Activated CD8-positive, alpha-beta T cell treated with anti-CD3 and anti-CD28 coated beads, Interleukin-2, amount 10 ng/mL, durations not matched to agents 7 days and 5 days (primary cell): Measurements from ENCODE around the gene ADAMTS17. TPM values are rescaled to one million over a fixed set of nuclear protein-coding genes. Genes with fewer than 3 reads are reported as not detected.
"Not testable (repeated sequence)": the region's sequence is repeated elsewhere in the genome, so short reads cannot be mapped to it uniquely, and the experiment has no call there.

Experiments used
- ATAC-seq: fragments of 150-1000 bp; cut with Tn5 transposase; one replicate; pipeline ENCODE4 v1.10.0; 2021; ENCODE audit warnings: moderate library complexity
- CTCF ChIA-PET: fragments of 350-600 bp; sonication (Branson Sonifier 250); formaldehyde crosslinking; loops from one replicate; lab custom pipeline; 2021; ENCODE audit warnings: antibody characterized with exemption; lab: Charles Lee
- POLR2A ChIA-PET: fragments of 350-600 bp; sonication (Branson Sonifier 250); formaldehyde crosslinking; loops from one replicate; lab custom pipeline; 2021; ENCODE audit warnings: antibody characterized with exemption; lab: Charles Lee
- DNase-seq: peaks from one replicate; pipeline ENCODE4 v3.0.0-alpha.2; 2020
- H3K27ac Mint-ChIP-seq: one replicate; pipeline ENCODE4 v1.8.0; 2021; ENCODE audit warnings: mild to moderate bottlenecking, mixed read lengths
- H3K27me3 Mint-ChIP-seq: one replicate; pipeline ENCODE4 v1.8.0; 2021; ENCODE audit warnings: low read depth, mixed read lengths
- H3K36me3 Mint-ChIP-seq: one replicate; pipeline ENCODE4 v1.8.0; 2021; ENCODE audit warnings: low read depth, mixed read lengths
- H3K4me1 Mint-ChIP-seq: one replicate; pipeline ENCODE4 v1.8.0; 2021; ENCODE audit warnings: low read depth, mixed read lengths
- H3K4me3 Mint-ChIP-seq: one replicate; pipeline ENCODE4 v1.8.0; 2021; ENCODE audit warnings: mild to moderate bottlenecking, mixed read lengths
- H3K9me3 Mint-ChIP-seq: one replicate; pipeline ENCODE4 v1.8.0; 2022; ENCODE audit warnings: mixed read lengths; ENCODE audit not compliant: insufficient read depth
- total RNA-seq, 2 experiments: library from RNA; stranded (reverse); gene quantifications; one replicate each; pipeline ENCODE4 v1.2.3, GENCODE V29; 2021

Gene ADAMTS17
- total RNA-seq, 2 experiments from 2014 or later: 5.1 to 6.0 TPM

DNA sequence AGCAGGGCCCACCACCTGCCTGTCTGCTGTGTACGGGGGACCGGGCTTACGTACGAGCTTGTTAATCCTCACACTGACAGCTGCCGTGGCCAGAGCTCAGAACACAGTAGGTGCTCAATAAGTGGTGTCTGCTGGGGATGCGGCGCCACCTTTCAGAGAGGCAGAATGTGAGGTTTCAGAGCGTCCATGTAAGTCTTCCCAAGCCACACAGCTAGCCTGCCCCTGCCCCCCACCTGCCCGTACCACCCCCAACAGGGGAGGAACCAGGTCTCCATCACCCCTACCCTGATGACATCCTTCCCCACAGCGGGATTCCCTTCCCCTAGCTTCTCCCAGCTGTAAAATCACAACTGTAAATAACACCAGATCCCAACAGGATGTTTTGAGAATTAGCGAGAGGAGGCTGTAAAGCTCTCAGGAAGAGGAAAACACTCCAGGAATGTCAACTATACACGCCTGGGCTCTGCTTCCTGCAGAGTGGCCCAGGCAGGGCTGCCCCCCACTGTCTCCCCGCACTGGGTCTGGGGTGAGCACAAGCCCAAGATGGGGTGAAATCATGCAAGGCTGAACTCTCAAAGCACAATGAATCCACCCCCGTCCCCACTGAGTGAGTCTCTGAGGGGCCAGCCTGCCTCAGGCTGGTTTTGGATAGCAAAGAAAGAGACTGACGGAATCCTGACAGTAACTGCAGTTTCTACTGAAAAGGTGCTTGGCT lies 358.4 kb downstream of the ADAMTS17 start:
- Mint-ChIP-seq H3K36me3 (no peaks in the 10 kb centered on the region), H3K4me1 (no peaks in the 10 kb centered on the region), H3K27ac (no peak overlapping the region), H3K27me3 (no peaks in the 10 kb centered on the region), H3K9me3 (no peaks in the 10 kb centered on the region), H3K4me3 (no peak overlapping the region)
- CTCF ChIA-PET: interaction anchor here (1.1 kb wide), 1 partner anchor 355 kb away, joined by 3 read pairs; no protein-coding TSS in a partner anchor
- POLR2A ChIA-PET: no interaction called here
- ATAC-seq (no peak), DNase-seq (no peak)

DNA sequence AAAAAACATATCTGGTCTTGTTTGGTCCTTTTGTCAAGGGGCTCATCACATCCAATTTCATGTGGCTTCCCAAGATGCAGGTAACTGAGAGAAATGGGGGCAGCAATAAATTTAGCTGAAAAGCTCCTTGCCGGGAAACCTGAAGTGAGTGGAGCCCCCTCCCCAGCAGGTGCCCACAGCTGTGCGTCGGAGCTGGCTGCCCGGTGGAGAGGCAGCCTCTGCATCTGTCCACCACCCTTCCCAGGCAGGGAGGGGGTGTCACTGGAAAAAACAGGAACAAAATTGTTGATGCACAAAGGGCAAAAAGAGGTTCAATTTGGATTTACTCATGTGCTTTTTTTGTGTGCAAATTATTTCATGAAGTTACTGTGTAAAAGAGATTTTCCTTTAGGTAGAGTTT lies 359.1 kb downstream of the ADAMTS17 start:
- no peak overlapping the region for H3K4me3 Mint-ChIP-seq
- CTCF ChIA-PET: interaction anchor here (1.1 kb wide), 1 partner anchor 356 kb away, joined by 3 read pairs; no protein-coding TSS in a partner anchor

DNA sequence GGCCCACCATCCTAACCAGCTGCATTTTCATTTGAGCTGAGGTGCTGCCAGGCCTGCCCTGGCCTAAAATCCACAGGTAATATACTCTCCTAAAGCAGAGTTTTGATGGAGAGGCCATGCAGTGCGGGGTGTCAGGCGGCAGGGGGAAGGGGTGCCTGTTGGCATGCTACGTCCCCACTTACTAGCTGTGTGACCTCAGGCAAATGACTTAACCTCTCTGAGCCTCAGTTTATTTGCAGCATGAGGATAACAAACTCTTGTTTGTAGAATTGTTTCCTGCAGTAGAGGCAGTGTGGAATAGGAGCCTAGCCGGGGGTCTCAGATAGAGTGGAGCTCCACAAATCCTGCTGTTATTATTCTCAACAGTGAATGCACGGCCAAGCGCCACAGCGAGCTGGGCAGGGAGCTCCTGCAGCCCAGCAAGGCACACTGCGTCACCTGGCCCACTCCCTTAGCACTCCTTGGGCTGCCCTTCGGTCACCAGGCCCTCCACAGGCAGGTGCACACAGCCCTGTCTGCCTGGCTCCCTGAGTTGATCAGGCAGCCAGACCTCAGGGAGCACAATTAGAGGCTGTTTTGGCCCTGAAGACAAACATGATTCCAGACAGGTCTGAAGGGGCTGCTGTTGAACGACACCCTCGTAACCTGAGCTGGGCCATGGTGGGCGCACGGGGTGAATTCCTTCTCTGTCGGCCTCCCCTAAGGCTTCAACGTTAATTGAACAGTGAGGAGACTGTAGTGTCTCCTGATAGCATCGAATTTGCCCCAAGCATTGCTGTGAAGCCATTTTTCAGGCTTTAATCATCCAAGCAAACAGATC lies 359.7 kb downstream of the ADAMTS17 start:
- Mint-ChIP-seq H3K27ac (no peak overlapping the region), H3K4me1 (no peaks in the 10 kb centered on the region), H3K9me3 (no peaks in the 10 kb centered on the region), H3K4me3 (no peak overlapping the region), H3K27me3 (no peaks in the 10 kb centered on the region), H3K36me3 (no peaks in the 10 kb centered on the region)
- no peak for ATAC-seq
- no peak for DNase-seq
- ChIA-PET POLR2A (no interaction called here), CTCF (interaction anchor here (1.1 kb wide), 1 partner anchor 357 kb away, joined by 3 read pairs; no protein-coding TSS in a partner anchor)

More for the DNA sequence above, 359.1 kb downstream of the ADAMTS17 start:
- Mint-ChIP-seq H3K36me3 (no peaks in the 10 kb centered on the region), H3K27me3 (no peaks in the 10 kb centered on the region), H3K9me3 (no peaks in the 10 kb centered on the region), H3K27ac (no peak overlapping the region), H3K4me1 (no peaks in the 10 kb centered on the region)
- DNase-seq: no peak
- no peak for ATAC-seq
- POLR2A ChIA-PET: no interaction called here

DNA sequence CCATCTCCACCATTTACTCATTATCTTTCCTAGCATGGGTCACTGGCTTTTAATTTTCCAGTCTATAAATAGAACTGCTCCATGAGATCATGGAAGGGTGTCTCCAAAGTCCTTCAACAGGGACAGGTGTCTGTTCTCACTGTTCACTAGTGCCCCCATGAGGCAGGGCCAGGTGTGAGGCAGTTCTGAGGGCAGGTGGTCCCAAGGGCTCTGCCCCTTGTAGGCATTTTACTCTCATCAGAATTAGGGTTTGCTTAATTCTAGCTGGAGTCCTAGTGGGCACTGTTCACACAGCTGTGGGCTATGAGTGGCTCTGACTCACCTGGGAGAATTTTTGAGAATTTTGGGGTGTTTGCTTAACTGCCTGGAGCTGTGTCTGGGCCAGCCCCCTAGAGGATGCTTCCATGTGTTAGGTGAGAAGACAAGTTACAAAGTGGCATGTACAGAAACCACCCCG lies 360.6 kb downstream of the ADAMTS17 start:
- no peaks in the 10 kb centered on the region for H3K9me3 Mint-ChIP-seq
- DNase-seq (no peak), ATAC-seq (no peak)
- H3K27me3 Mint-ChIP-seq: no peaks in the 10 kb centered on the region
- ChIA-PET POLR2A (no interaction called here), CTCF (no interaction called here)
- H3K4me1 Mint-ChIP-seq: no peaks in the 10 kb centered on the region
- H3K4me3 Mint-ChIP-seq: no peak overlapping the region
- no peak overlapping the region for H3K27ac Mint-ChIP-seq
- no peaks in the 10 kb centered on the region for H3K36me3 Mint-ChIP-seq

DNA sequence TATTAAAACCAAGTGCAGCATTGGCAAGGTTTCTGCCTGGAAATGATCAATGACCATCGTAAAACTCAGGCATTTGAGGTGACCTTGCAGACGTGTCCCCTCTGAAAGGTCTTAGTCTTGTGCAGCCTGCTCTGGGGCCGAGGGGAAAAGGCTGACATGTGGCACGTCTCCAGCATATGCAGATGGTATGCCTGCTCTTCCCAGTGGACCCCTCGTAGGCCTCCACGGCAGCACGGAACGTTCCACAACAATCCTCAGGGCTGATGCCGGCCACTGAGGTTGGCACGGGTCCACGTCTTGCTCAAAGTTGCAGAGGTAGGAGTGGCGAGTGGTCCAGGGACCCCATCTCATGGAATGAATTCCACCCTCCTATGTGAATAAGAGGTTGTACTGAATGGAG lies 361.0 kb downstream of the ADAMTS17 start:
- ChIA-PET CTCF (no interaction called here), POLR2A (no interaction called here)

DNA sequence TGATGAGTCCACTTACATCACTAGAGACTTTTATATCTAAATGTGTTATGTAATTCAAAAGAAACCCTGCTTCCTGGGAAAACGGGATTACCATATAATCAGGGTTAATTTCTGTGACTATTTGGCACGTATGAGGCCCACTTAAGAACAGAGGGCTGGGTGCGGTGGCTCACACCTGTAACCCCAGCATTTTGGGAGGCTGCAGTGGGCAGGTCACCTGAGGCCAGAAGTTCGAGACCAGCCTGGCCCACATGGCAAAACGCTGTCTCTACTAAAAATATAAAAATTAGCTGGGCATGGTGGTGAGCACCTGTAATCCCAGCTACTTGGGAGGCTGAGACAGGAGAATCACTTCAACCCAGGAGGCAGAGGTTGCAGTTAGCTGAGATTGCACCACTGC lies 361.9 kb downstream of the ADAMTS17 start:
- H3K9me3 Mint-ChIP-seq, H3K36me3 Mint-ChIP-seq, H3K27ac Mint-ChIP-seq, DNase-seq, H3K4me1 Mint-ChIP-seq, CTCF ChIA-PET, ATAC-seq, POLR2A ChIA-PET, H3K4me3 Mint-ChIP-seq, H3K27me3 Mint-ChIP-seq: not testable (repeated sequence)

More for the DNA sequence above, 361.0 kb downstream of the ADAMTS17 start:
- no peak overlapping the region for H3K4me3 Mint-ChIP-seq
- no peaks in the 10 kb centered on the region for H3K9me3 Mint-ChIP-seq
- ATAC-seq (no peak), DNase-seq (no peak)
- H3K36me3 Mint-ChIP-seq: no peaks in the 10 kb centered on the region
- no peak overlapping the region for H3K27ac Mint-ChIP-seq
- no peaks in the 10 kb centered on the region for H3K27me3 Mint-ChIP-seq
- no peaks in the 10 kb centered on the region for H3K4me1 Mint-ChIP-seq

DNA sequence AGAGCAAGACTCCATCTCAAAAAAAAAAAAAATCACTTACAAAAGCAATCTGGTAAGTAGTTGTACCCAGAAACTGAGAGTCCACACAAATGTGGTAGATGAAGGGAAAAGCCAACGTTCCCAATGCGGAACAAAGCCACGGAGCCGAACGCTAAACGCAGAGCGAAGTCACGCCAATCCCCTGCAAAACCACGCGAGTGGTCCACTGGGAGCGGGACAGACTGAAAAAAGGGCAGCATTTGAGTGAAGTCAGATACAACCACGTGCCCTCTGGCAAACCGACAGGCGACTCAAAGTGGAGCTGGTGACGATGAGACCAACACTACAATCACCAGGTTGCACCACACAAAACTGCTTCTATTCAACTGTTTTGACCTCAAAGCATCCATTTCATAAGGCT lies 362.4 kb downstream of the ADAMTS17 start:
- H3K4me3 Mint-ChIP-seq: no peak overlapping the region
- H3K27me3 Mint-ChIP-seq: no peaks in the 10 kb centered on the region
- ChIA-PET CTCF (no interaction called here), POLR2A (no interaction called here)
- no peak overlapping the region for H3K27ac Mint-ChIP-seq
- H3K4me1 Mint-ChIP-seq: no peaks in the 10 kb centered on the region
- H3K36me3 Mint-ChIP-seq: no peaks in the 10 kb centered on the region
- H3K9me3 Mint-ChIP-seq: no peaks in the 10 kb centered on the region
- ATAC-seq (no peak), DNase-seq (no peak)

DNA sequence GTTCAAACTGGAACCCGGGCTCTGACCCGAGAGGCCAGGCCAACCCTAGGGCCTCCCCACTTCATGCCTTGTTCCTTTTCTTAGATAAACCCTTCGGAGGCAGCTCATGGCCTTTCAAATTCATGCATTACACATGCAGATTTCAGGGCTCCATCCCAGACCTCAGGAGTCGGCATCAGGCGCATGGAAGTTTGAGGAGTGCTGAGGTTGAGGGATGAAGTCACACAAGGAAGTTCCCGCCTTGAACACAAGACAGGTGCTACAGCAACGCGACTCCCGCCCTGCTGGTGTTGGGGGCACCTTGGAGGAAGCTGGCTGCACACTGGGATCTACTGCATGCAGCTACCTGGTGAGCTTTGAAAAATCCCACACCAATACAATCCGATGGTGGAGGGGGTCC lies 363.3 kb downstream of the ADAMTS17 start:
- Mint-ChIP-seq H3K27ac (no peak overlapping the region), H3K4me3 (no peak overlapping the region), H3K36me3 (no peaks in the 10 kb centered on the region), H3K27me3 (no peaks in the 10 kb centered on the region), H3K4me1 (no peaks in the 10 kb centered on the region), H3K9me3 (no peaks in the 10 kb centered on the region)
- CTCF ChIA-PET: no interaction called here
- ATAC-seq (no peak), DNase-seq (no peak)
- POLR2A ChIA-PET: no interaction called here

DNA sequence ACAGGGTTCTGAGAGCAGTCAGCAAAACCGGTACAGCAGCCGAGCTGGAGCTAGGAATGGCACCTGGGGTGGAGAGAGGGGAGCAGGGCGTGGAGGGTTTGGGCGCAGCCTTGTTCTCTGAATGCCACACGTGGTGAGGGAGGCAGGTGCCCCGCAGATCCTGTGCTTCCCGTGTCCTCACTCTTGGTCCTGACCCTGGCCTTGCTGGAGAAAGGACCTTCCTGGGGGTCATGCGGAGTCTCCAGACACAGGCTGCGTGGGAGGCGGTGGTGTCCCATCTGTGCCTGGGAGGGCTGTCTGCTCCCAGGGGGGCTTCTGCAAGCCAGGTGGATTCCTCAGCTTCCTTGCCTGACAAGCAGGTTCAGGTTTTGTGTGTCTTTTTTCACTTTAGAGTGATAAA lies 363.8 kb downstream of the ADAMTS17 start:
- no peaks in the 10 kb centered on the region for H3K4me1 Mint-ChIP-seq
- DNase-seq (no peak), ATAC-seq (no peak)
- no peaks in the 10 kb centered on the region for H3K36me3 Mint-ChIP-seq
- CTCF ChIA-PET: no interaction called here
- H3K9me3 Mint-ChIP-seq: no peaks in the 10 kb centered on the region
- POLR2A ChIA-PET: no interaction called here
- H3K27ac Mint-ChIP-seq: no peak overlapping the region
- no peak overlapping the region for H3K4me3 Mint-ChIP-seq
- no peaks in the 10 kb centered on the region for H3K27me3 Mint-ChIP-seq

DNA sequence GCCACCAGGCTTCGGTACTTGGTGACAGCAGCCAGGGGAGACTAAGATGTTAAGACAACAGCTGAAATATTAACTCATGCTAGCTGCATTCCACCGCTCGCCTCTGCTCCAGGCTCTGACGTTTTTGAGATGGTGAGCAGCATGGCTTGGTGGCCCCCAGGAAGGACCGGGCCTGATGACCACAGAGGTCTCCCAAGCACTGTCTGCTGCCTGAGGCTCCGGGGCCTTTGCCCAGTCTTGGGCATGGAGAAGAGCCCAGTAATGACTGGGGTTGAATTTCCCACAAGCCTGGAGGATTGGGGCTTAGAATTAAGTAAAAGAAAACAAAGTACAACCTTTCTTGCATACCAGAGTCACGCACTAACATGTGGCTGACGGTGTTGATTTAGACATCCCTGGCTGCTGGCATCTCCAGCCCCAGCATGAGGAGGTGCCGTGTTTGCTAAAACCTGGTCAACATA lies 364.9 kb downstream of the ADAMTS17 start:
- DNase-seq (no peak), ATAC-seq (no peak)
- Mint-ChIP-seq H3K27ac (no peak overlapping the region), H3K4me1 (no peaks in the 10 kb centered on the region), H3K36me3 (no peaks in the 10 kb centered on the region), H3K4me3 (no peak overlapping the region), H3K9me3 (no peaks in the 10 kb centered on the region), H3K27me3 (no peaks in the 10 kb centered on the region)
- POLR2A ChIA-PET: interaction anchor here (0.6 kb wide), 1 partner anchor 38 kb away, joined by 3 read pairs; no protein-coding TSS in a partner anchor
- CTCF ChIA-PET: no interaction called here

DNA sequence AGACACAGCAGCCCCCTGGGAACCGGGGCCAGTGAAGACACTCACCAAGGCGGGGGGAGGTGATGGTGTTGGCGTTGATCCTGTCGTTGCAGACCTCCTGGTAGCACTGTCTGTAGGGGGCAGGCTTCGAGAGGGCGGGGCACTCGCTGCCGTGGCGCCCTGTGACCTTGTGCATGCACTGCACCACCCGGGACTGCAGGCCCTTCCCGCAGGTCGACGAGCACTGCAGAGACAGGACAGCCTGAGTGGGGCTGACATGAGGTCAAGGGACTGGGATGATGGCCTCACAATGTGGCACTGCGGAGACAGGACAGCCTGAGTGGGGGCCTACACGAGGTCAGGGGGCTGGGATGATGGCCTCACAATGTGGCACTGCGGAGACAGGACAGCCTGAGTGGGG lies 365.8 kb downstream of the ADAMTS17 start:
- H3K36me3 Mint-ChIP-seq: no peaks in the 10 kb centered on the region
- no peaks in the 10 kb centered on the region for H3K27me3 Mint-ChIP-seq
- ChIA-PET POLR2A (interaction anchor here (0.6 kb wide), 1 partner anchor 38 kb away, joined by 3 read pairs; no protein-coding TSS in a partner anchor), CTCF (no interaction called here)
- no peak overlapping the region for H3K4me3 Mint-ChIP-seq
- no peak for DNase-seq
- H3K9me3 Mint-ChIP-seq: no peaks in the 10 kb centered on the region
- H3K27ac Mint-ChIP-seq: no peak overlapping the region
- no peak for ATAC-seq
- no peaks in the 10 kb centered on the region for H3K4me1 Mint-ChIP-seq

DNA sequence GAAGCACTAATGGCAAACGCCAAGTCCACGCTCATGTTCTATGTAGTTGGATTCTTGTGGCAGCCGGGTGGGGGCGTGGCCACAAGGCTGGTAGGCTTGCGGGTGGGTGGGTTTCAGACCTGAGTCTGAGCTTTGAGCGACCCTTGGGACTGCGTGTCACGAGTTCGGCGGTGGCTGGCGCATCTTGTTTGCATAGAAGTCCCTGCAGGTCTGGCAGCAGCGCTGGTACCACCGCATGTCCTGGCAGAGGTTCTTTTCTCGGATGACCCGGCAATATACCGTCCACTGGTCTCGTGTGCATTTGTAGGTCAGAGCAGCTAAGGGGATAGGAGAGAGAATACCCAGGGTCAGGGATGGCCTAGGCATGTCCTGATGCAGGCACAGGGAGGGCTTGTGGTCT lies 367.5 kb downstream of the ADAMTS17 start:
- Mint-ChIP-seq H3K27ac (no peak overlapping the region), H3K36me3 (no peaks in the 10 kb centered on the region), H3K4me1 (no peaks in the 10 kb centered on the region), H3K4me3 (no peak overlapping the region), H3K27me3 (no peaks in the 10 kb centered on the region), H3K9me3 (no peaks in the 10 kb centered on the region)
- CTCF ChIA-PET: no interaction called here
- POLR2A ChIA-PET: no interaction called here
- no peak for ATAC-seq
- no peak for DNase-seq
